ENCODE results near the gene SEC61B.
"Not testable (repeated sequence)": the region's sequence is repeated elsewhere in the genome, so short reads cannot be mapped to it uniquely, and the experiment has no call there.

SEC61B gene

GRCh38 chr9:99192786-99193465, 29.2 kb upstream of the SEC61B start:
- no peak for DNase-seq

GRCh38 chr9:99193466-99193821, 28.6 kb upstream of the SEC61B start:
- DNase-seq, result no peak

- not testable (repeated sequence) for DNase-seq
These were observed 25.6 kb upstream of the SEC61B start for GRCh38 chr9:99196484-99196883.

GRCh38 chr9:99197124-99197630, 24.9 kb upstream of the SEC61B start:
- DNase-seq, result no peak

GRCh38 chr9:99197987-99198386, 24.1 kb upstream of the SEC61B start:
- no peak for DNase-seq

GRCh38 chr9:99199938-99200539, 22.0 kb upstream of the SEC61B start:
- DNase-seq, result no peak

- no peak for DNase-seq
These were observed 20.5 kb upstream of the SEC61B start for GRCh38 chr9:99201603-99202002.

GRCh38 chr9:99210572-99210971, 11.5 kb upstream of the SEC61B start:
- no peak for DNase-seq

GRCh38 chr9:99211746-99212145, 10.3 kb upstream of the SEC61B start:
- DNase-seq, result no peak

GRCh38 chr9:99213197-99213596, 8.9 kb upstream of the SEC61B start:
- no peak for DNase-seq

GRCh38 chr9:99216073-99216472, 6.0 kb upstream of the SEC61B start:
- DNase-seq, result no peak

GRCh38 chr9:99220011-99220410, 2.1 kb upstream of the SEC61B start:
- DNase-seq, result no peak

GRCh38 chr9:99221266-99221620, 839 bp upstream of the SEC61B start:
- DNase-seq, result no peak

GRCh38 chr9:99222416-99223270, 561 bp downstream of the SEC61B start:
- DNase-seq, result peak; percentile 53

- DNase-seq, result no peak
These were observed 2.4 kb downstream of the SEC61B start for GRCh38 chr9:99224445-99224844.

GRCh38 chr9:99226054-99226453, 4.0 kb downstream of the SEC61B start:
- DNase-seq, result no peak

- no peak for DNase-seq
These were observed 8.1 kb downstream of the SEC61B start for GRCh38 chr9:99230206-99230605.

GRCh38 chr9:99231711-99232110, 9.6 kb downstream of the SEC61B start:
- no peak for DNase-seq

- no peak for DNase-seq
These were observed 12.5 kb downstream of the SEC61B start for GRCh38 chr9:99234618-99235017.

- no peak for DNase-seq
These were observed 13.0 kb downstream of the SEC61B start for GRCh38 chr9:99235069-99235468.

- DNase-seq, result no peak
These were observed 14.0 kb downstream of the SEC61B start for GRCh38 chr9:99235926-99236634.

- no peak for DNase-seq
These were observed 15.3 kb downstream of the SEC61B start for GRCh38 chr9:99237356-99237755.

GRCh38 chr9:99237849-99238248, 15.8 kb downstream of the SEC61B start:
- not testable (repeated sequence) for DNase-seq
